SK-N-MC (cell line): ENCODE results near the gene PROCA1.

Source experiments
- EZH2 ChIP-seq: fragments of 200-600 bp; sonication (generic); IDR thresholded peaks from one replicate; pipeline ENCODE4 v1.6.1; 2017; ENCODE audit warnings: antibody characterized with exemption
- POLR2AphosphoS5 ChIP-seq: IDR thresholded peaks from 2 replicates; pipeline ENCODE4 v1.6.1; 2012; ENCODE audit warnings: mild to moderate bottlenecking, low read depth, low read length, borderline replicate concordance

GRCh38 chr17:28758411-28759121, 46.9 kb upstream of the PROCA1 start:
- TF ChIP-seq EZH2 (no peak), POLR2AphosphoS5 (no peak)
